Neural cell (in vitro differentiated cells): Measurements from ENCODE around the gene EHMT1. TPM values are rescaled to one million over a fixed set of nuclear protein-coding genes. Genes with fewer than 3 reads are reported as not detected.
"Not testable (repeated sequence)": the region's sequence is repeated elsewhere in the genome, so short reads cannot be mapped to it uniquely, and the experiment has no call there.

Source experiments
- H2AFZ ChIP-seq: fragments of 200-600, 300-800 bp; sonication (generic), shearing (Covaris generic); 2 replicates; pipeline ENCODE4 v1.6.0; 2014; ENCODE audit warnings: low read depth, mild to moderate bottlenecking, antibody characterized with exemption, low read length, moderate library complexity
- H3F3A ChIP-seq: fragments of 200-600 bp; shearing (Covaris generic); 2 replicates; pipeline ENCODE4 v1.6.1; 2016; ENCODE audit warnings: mild to moderate bottlenecking, moderate library complexity, mixed read lengths, antibody characterized with exemption, low read length; ENCODE audit not compliant: insufficient read depth, poor library complexity, severe bottlenecking
- H3K27ac ChIP-seq: fragments of 200-600, 300-800 bp; sonication (generic), shearing (Covaris generic); 2 replicates; pipeline ENCODE4 v1.5.1; 2014; ENCODE audit warnings: mild to moderate bottlenecking, low read length, moderate library complexity
- H3K27me3 ChIP-seq: fragments of 300-800, 200-600 bp; sonication (generic), shearing (Covaris generic); 2 replicates; pipeline ENCODE4 v1.6.0; 2014; ENCODE audit warnings: mild to moderate bottlenecking, low read depth, low read length, moderate library complexity; ENCODE audit not compliant: insufficient read depth
- H3K36me3 ChIP-seq: fragments of 300-800, 200-600 bp; sonication (generic), shearing (Covaris generic); 2 replicates; pipeline ENCODE4 v1.5.1; 2014; ENCODE audit warnings: mild to moderate bottlenecking, antibody characterized with exemption, low read length, moderate library complexity; ENCODE audit not compliant: insufficient read depth
- H3K4me2 ChIP-seq: fragments of 300-800, 200-600 bp; sonication (generic), shearing (Covaris generic); 2 replicates; pipeline ENCODE4 v1.6.0; 2014; ENCODE audit warnings: mild to moderate bottlenecking, low read length
- H3K4me3 ChIP-seq: fragments of 300-800, 200-600 bp; sonication (generic), shearing (Covaris generic); 2 replicates; pipeline ENCODE4 v1.5.1; 2014; ENCODE audit warnings: mild to moderate bottlenecking, low read length, moderate library complexity
- H3K79me2 ChIP-seq: fragments of 200-600 bp; shearing (Covaris generic); replicated peaks from 2 replicates; pipeline ENCODE4 v1.6.0; 2014; ENCODE audit warnings: mild to moderate bottlenecking, low read length, moderate library complexity; ENCODE audit not compliant: insufficient read depth
- H3K9ac ChIP-seq: fragments of 300-800, 200-600 bp; sonication (generic), shearing (Covaris generic); 2 replicates; pipeline ENCODE4 v1.6.1; 2016; ENCODE audit warnings: mild to moderate bottlenecking, low read length, mixed read lengths
- H3K9me2 ChIP-seq: fragments of 200-600 bp; shearing (Covaris generic); 2 replicates; pipeline ENCODE4 v1.6.1; 2016; ENCODE audit warnings: mild to moderate bottlenecking, low read length, mixed read lengths; ENCODE audit not compliant: insufficient read depth
- H3K9me3 ChIP-seq: fragments of 200-600, 300-800 bp; sonication (generic), shearing (Covaris generic); 2 replicates; pipeline ENCODE4 v1.6.1; 2016; ENCODE audit warnings: mild to moderate bottlenecking, mixed run types, low read length, moderate library complexity, mixed read lengths
- H4K20me1 ChIP-seq: fragments of 200-600 bp; shearing (Covaris generic); 2 replicates; pipeline ENCODE4 v1.6.1; 2016; ENCODE audit warnings: mild to moderate bottlenecking, mixed run types; ENCODE audit not compliant: insufficient read depth
- polyA plus RNA-seq: library from polyadenylated mRNA; depleted of rRNA; stranded (reverse); fragments of >200 nt; gene quantifications from 2 replicates; pipeline ENCODE4 v1.2.3, GENCODE V29; 2014
- small RNA-seq, 3 experiments: library from RNA; depleted of rRNA; stranded (forward); fragments of <200 nt; gene quantifications; one replicate each; pipeline ENCODE3, GENCODE V24; 2012

Gene EHMT1
- polyA plus RNA-seq, 1 donor from 2014 or later = 53.0 TPM

GRCh38 chr9:137884547-137884946, 265.7 kb downstream of the EHMT1 start:
- not testable (repeated sequence) for H3K27ac ChIP-seq, H3K4me3 ChIP-seq, H3K9ac ChIP-seq, H4K20me1 ChIP-seq, H2AFZ ChIP-seq, H3K79me2 ChIP-seq, H3F3A ChIP-seq, H3K9me3 ChIP-seq, H3K9me2 ChIP-seq, H3K4me2 ChIP-seq, H3K27me3 ChIP-seq, H3K36me3 ChIP-seq

GRCh38 chr9:137885121-137885520, 266.3 kb downstream of the EHMT1 start:
- H3K4me2 ChIP-seq, H3K27me3 ChIP-seq, H3K9ac ChIP-seq, H3K79me2 ChIP-seq, H2AFZ ChIP-seq, H3K27ac ChIP-seq, H3K9me2 ChIP-seq, H4K20me1 ChIP-seq, H3K4me3 ChIP-seq, H3K9me3 ChIP-seq, H3F3A ChIP-seq, H3K36me3 ChIP-seq: not testable (repeated sequence)

Small RNAs within 50 kb of the gene (small RNA-seq; reads per million reads assigned to genes)
- gene MIR602 = 0 to 0.58 (median 0) reads per million in 3 experiments
- gene RF00017 = 0 reads per million in 3 experiments

Other genes starting within 250 kb of the EHMT1 start
- 32.9 and 51.3 TPM in 2 replicates for gene EXD3, start 195.8 kb upstream of the EHMT1 start, polyA plus RNA-seq
- gene NOXA1, start 195.6 kb upstream of the EHMT1 start, polyA plus RNA-seq = 1.7 and 3.4 TPM in 2 replicates
- gene ENTPD8, start 177.6 kb upstream of the EHMT1 start, polyA plus RNA-seq = not detected in 2 replicates
- gene NSMF, start 159.7 kb upstream of the EHMT1 start, polyA plus RNA-seq = 51.2 and 57.5 TPM in 2 replicates
- gene PNPLA7, start 68.6 kb upstream of the EHMT1 start, polyA plus RNA-seq = 0.72 and 0.84 TPM in 2 replicates
- 60.5 and 66.9 TPM in 2 replicates for gene MRPL41, start 67.1 kb upstream of the EHMT1 start, polyA plus RNA-seq
- 145 and 195 TPM in 2 replicates for gene DPH7, start 40.1 kb upstream of the EHMT1 start, polyA plus RNA-seq
- 54.8 and 62.4 TPM in 2 replicates for gene ZMYND19, start 28.5 kb upstream of the EHMT1 start, polyA plus RNA-seq
- gene ARRDC1, start 13.3 kb upstream of the EHMT1 start, polyA plus RNA-seq = 53.4 and 55.1 TPM in 2 replicates